ENCODE results near the gene UBE3D.
"Not testable (repeated sequence)": the region's sequence is repeated elsewhere in the genome, so short reads cannot be mapped to it uniquely, and the experiment has no call there.

Gene UBE3D

GRCh38 chr6:82971877-82972460, 93.7 kb downstream of the UBE3D start:
- DNase-seq, result no peak

- no peak for DNase-seq
Measured at GRCh38 chr6:82970839-82971238, 94.8 kb downstream of the UBE3D start.

GRCh38 chr6:82968708-82969107, 96.9 kb downstream of the UBE3D start:
- no peak for DNase-seq

GRCh38 chr6:82963191-82963925, 102.3 kb downstream of the UBE3D start:
- no peak for DNase-seq

- no peak for DNase-seq
Measured at GRCh38 chr6:82959385-82959941, 106.2 kb downstream of the UBE3D start.

DNA sequence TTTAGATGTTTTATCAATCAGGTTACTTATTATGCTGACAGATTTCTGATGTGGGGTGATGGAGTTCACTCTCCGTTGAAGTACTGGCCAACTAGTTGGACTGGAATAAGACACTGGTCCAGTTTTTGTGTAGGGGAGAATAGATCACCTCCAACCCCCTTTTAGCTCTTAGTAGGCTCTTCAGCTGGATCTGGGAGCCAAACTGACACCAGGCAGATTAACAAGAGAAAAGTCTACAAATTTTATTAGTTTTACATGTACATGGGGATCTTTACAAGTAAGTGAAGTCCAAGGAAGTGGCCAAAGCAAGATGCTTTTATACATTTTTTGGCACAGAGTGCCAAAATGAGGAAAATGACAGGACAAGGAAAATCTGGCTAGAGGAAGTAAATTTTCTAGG, 107.1 kb downstream of the UBE3D start:
- DNase-seq, result no peak

DNA sequence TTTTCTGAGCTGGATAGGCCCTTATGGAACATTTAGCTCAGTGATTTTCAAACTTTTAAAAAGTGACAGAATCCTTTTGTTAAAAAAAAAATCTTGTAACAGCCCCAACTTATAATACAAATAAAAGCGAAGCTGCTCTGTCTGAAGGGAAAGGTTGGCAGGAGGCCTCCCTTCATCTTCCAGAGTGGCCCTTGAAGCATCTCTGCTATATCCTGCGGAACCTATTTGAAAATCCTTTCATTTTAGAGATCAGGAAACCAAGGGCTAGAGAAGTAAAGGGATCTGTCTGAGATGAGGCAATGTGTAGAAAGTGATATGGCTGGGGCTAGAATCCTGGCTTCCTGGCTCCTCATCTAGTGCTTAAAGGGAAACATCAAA, 107.8 kb downstream of the UBE3D start:
- no peak for DNase-seq

DNA sequence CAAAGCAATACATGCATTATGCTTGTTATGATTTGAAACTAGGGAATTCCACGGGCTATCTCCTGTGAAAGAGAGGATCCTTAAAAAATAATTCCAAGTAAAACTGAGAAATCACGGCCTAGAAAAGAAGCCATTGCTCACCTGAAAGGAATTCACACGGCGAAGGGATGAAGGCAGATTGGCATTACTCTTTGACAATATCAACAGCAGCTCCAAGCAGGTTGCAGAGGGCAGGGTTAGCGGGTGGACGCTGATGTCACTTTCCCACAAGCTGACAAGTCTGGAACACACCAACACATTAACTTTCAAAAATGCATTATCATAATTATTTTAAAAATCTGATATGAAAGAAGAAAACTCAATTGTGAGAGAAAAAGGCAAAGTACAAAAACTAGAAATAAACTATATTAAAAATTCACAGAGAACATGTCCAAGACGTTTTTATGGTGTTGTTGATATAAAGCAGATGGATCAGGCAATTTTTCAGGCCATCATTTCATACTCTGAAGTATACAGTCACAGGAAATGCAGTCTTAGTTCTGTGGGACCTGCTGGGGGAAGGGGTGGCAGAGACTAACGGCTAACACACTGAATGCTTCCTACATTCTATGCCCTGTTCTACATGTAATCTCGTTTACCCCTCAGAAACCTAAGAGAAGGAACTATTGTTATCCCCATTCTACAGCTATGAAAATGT, 108.3 kb downstream of the UBE3D start:
- DNase-seq, result no peak

GRCh38 chr6:82955841-82956240, 109.8 kb downstream of the UBE3D start:
- no peak for DNase-seq

GRCh38 chr6:82954937-82955577, 110.6 kb downstream of the UBE3D start:
- no peak for DNase-seq

GRCh38 chr6:82954356-82954755, 111.3 kb downstream of the UBE3D start:
- no peak for DNase-seq

DNA sequence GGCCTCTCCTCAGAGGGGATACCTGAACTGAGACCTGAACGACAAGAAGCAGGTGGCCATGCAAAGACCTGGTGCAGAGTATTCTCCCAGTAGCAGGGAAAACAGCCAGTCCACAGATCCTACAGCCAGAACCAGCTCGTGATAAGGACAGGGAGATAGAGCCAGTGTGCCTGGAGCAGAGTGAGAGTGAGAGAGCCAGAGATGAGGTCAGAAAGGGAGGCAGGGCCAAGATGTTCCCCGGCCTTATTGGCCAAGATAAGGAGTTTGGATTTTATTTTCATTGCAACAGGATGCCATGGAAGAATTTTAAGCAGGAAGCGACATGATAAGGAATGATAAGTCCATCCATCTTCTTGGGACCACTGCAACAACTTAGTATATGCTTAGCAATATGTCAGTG, 111.8 kb downstream of the UBE3D start:
- DNase-seq, result no peak

GRCh38 chr6:82951935-82952334, 113.7 kb downstream of the UBE3D start:
- no peak for DNase-seq

DNA sequence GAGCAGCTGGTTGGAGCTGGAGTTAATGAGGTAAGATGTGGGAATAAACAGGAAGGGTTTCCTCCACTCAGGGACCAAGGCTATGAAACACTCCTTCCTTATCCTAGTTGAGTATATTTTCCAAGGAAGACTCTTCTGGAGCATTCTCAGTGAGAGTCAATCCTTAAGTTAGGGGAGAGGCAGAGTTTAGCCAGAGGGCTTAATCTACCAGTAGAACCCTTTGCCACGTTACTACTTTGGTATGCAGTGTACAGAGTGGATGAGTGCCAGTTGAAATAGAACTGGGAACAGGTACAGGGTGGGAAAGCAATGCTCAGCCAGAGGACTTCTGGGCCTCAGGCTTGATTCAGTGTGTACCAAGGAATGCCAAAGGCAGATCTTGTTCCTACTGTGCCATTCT, 114.3 kb downstream of the UBE3D start:
- DNase-seq, result no peak

DNA sequence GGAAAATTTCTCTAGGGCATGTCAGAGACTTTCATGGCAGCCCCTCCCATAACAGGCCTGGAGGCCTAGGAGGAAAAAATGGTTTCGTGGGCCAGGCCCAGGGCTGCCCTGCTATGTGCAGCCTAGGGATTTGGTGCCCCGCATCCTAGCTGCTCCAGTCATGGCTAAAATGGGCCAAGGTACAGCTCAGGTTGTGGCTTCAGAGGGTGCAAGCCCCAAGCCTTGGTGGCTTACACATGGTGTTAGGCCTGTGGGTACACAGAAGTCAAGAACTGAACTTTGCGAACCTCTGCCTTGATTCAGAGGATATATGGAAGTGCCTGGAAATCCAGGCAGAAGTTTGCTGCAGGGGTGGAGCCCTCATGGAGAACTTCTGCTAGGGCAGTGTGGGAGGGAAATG, 134.7 kb downstream of the UBE3D start:
- not testable (repeated sequence) for DNase-seq

GRCh38 chr6:82924799-82925535, 140.7 kb downstream of the UBE3D start:
- DNase-seq, result no peak

GRCh38 chr6:82921258-82921657, 144.4 kb downstream of the UBE3D start:
- DNase-seq, result no peak

DNA sequence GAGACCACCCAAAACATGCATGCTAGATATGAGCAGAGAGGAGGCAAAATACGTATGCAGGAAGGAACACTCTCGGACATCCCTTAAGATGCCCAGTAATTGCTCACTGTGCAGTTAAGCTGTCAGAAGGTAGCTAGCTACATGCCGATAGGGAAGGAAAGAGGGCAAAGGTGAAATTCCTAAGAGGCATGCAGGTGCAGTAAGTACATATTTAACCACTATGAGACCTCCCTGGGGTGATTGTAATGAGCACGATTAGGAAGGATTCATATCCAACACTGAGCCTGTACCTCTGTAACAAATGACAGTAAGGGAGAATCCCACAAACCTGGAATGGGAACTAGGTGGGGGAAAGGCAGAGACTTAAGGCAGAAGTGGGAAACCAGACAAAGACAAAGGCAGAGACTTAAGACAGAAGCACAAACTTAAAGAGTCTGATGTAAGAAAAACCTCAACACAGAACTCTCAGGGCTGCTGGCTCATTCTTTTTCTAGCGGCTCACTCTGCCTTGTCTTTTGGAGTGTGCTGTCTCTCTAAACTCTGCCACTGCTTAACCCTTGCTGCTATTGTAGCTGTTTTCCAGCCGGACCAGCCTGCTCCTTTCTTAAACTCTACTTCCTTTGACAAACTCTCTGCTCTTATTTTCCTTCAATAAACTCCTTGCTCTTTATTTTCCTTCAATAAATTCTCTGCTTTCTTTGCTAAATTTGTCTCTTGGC, 148.1 kb downstream of the UBE3D start:
- no peak for DNase-seq

DNA sequence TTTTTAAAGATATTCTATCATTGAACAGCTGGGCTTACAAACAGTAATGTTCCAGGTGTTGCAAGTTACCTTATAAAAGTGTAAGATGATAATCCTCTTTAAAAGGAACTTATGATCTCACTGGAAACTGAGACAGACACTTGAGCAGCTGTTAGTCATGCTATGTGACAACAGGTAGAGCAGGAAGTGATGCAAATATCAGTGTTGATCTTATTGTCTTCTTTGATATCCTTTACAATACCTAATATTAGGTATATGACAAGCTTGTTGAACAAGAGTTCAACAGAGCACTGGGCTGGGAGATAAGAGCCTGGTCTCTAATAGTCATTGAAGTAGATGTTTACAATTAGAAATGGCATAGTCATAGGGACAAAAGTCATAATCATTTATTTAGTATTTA, 150.0 kb downstream of the UBE3D start:
- DNase-seq, result no peak

- DNase-seq, result no peak
Measured at GRCh38 chr6:82914511-82914910, 151.1 kb downstream of the UBE3D start.

- no peak for DNase-seq
Measured at GRCh38 chr6:82910820-82911219, 154.8 kb downstream of the UBE3D start.

DNA sequence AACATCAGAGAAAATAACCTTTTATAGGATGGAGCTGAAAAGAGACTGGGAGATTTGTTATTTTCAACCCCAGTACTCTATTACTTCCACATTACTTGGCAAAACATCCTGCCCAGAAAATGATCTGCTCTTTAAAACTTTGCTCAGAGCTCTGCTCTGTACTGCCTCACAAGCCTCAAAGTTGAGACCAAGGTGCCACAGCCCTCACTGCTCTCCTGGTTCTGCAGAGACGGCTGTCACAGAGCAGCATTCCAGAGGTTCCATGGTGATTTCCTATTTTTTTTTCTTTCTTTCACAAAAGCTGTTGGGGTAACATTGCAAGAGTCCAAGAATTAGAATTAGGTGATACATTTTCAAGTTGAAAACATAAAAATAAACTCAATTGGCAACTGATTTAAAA, 155.2 kb downstream of the UBE3D start:
- no peak for DNase-seq
